ENCODE results near the gene LZIC.

DNA sequence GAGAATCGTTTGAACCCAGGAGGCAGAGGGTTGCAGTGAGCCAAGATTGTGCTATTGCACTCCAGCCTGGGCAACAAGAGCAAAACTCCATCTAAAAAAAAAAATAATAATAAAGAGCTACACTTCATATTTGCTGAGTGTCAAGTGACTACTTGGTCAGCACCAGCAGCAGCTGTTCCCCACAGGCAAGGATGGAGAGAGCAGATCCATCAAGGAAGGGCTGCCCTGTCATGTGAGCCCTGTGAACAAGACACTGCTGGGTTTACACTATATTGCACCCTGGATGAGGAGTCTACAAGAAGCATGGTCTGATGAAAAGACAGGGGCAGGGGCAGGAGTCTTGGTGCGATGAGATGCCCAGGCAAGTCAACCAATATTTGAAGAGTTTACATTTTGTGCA, 36.7 kb downstream of the LZIC start:
- TF ChIP-seq, protein P1, sequence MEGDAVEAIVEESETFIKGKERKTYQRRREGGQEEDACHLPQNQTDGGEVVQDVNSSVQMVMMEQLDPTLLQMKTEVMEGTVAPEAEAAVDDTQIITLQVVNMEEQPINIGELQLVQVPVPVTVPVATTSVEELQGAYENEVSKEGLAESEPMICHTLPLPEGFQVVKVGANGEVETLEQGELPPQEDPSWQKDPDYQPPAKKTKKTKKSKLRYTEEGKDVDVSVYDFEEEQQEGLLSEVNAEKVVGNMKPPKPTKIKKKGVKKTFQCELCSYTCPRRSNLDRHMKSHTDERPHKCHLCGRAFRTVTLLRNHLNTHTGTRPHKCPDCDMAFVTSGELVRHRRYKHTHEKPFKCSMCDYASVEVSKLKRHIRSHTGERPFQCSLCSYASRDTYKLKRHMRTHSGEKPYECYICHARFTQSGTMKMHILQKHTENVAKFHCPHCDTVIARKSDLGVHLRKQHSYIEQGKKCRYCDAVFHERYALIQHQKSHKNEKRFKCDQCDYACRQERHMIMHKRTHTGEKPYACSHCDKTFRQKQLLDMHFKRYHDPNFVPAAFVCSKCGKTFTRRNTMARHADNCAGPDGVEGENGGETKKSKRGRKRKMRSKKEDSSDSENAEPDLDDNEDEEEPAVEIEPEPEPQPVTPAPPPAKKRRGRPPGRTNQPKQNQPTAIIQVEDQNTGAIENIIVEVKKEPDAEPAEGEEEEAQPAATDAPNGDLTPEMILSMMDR (IDR thresholded peaks at IDR 0.05; ENCODE audit: low read length), result no peak
- TF ChIP-seq EZH2 (IDR thresholded peaks at IDR 0.05; ENCODE audit: borderline replicate concordance, low read length), result no peak

Measured in OCI-LY1 (cell line).